CD4-positive, CD25-positive, alpha-beta regulatory T cell (primary cell): Measurements from ENCODE around the gene CCSER1. TPM values are rescaled to one million over a fixed set of nuclear protein-coding genes. Genes with fewer than 3 reads are reported as not detected.
"Not testable (repeated sequence)": the region's sequence is repeated elsewhere in the genome, so short reads cannot be mapped to it uniquely, and the experiment has no call there.

ENCODE experiments used
- ATAC-seq, 2 donors: fragments of 150-1000 bp; cut with Tn5 transposase; one replicate each; pipeline ENCODE4 v1.10.0; 2021; ENCODE audit warnings: low read depth in 2 of 2, moderate number of reproducible peaks in 2 of 2, moderate library complexity in 1 of 2
- DNase-seq, 3 donors: peaks; one replicate each; pipeline versions ENCODE4 v3.0.0 to v3.0.0-alpha.2; 2012 to 2022; ENCODE audit warnings: mixed read lengths in 1 of 3
- H3K27ac ChIP-seq: one replicate; pipeline ENCODE4 v1.7.0; 2013; ENCODE audit warnings: mild to moderate bottlenecking, low read length; ENCODE audit not compliant: insufficient read depth, poor library complexity, severe bottlenecking
- H3K27me3 ChIP-seq: one replicate; pipeline ENCODE4 v1.7.0; 2013; ENCODE audit warnings: low read length; ENCODE audit not compliant: control insufficient read depth, insufficient read depth
- H3K36me3 ChIP-seq: one replicate; pipeline ENCODE4 v1.7.0; 2013; ENCODE audit warnings: mild to moderate bottlenecking, low read length, moderate library complexity; ENCODE audit not compliant: control insufficient read depth, insufficient read depth
- H3K4me1 ChIP-seq: 2 replicates; pipeline ENCODE4 v1.7.0; 2013; ENCODE audit warnings: mild to moderate bottlenecking, low read length; ENCODE audit not compliant: insufficient read depth, control insufficient read depth, poor library complexity, severe bottlenecking
- H3K4me3 ChIP-seq: one replicate; pipeline ENCODE4 v1.7.0; 2013; ENCODE audit warnings: low read depth, mild to moderate bottlenecking, low read length, moderate library complexity
- H3K9me3 ChIP-seq, 2 experiments: 1 replicate in 1 of 2; 2 replicates in 1 of 2; pipeline ENCODE4 v1.7.0; 2013; ENCODE audit warnings: low read length in 2 of 2, mild to moderate bottlenecking in 1 of 2, moderate library complexity in 1 of 2; ENCODE audit not compliant: control insufficient read depth in 2 of 2
- H3K27ac Mint-ChIP-seq, 3 donors: one replicate each; pipeline ENCODE4 v1.8.0; 2020 to 2022; ENCODE audit warnings: mild to moderate bottlenecking in 3 of 3, mixed read lengths in 3 of 3, moderate library complexity in 2 of 3
- H3K27me3 Mint-ChIP-seq: one replicate; pipeline ENCODE4 v1.8.0; 2022; ENCODE audit warnings: mild to moderate bottlenecking, mixed read lengths
- H3K36me3 Mint-ChIP-seq: one replicate; pipeline ENCODE4 v1.8.0; 2020; ENCODE audit warnings: mixed read lengths
- H3K4me1 Mint-ChIP-seq, 4 donors: one replicate each; pipeline ENCODE4 v1.8.0; 2020 to 2022; ENCODE audit warnings: mixed read lengths in 4 of 4, mild to moderate bottlenecking in 1 of 4
- H3K4me3 Mint-ChIP-seq, 4 donors: one replicate each; pipeline ENCODE4 v1.8.0; 2020 to 2022; ENCODE audit warnings: mild to moderate bottlenecking in 4 of 4, mixed read lengths in 4 of 4, moderate library complexity in 3 of 4
- H3K9me3 Mint-ChIP-seq, 7 donors: one replicate each; pipeline ENCODE4 v1.8.0; 2020 to 2022; ENCODE audit warnings: mixed read lengths in 7 of 7, mild to moderate bottlenecking in 3 of 7, moderate library complexity in 2 of 7
- polyA plus RNA-seq, 4 donors: library from polyadenylated mRNA; unstranded; fragments of 300-500 nt; fragmentation: Illumina TruSeq; gene quantifications; one replicate each; pipeline ENCODE4 v1.2.3, GENCODE V29; 2021
- total RNA-seq: library from RNA; stranded (reverse); gene quantifications from one replicate; pipeline ENCODE4 v1.2.3, GENCODE V29; 2022

CCSER1 gene
- total and polyA plus RNA-seq, 5 donors from 2014 or later = 0.20 to 0.60 TPM; not detected in 3

DNA sequence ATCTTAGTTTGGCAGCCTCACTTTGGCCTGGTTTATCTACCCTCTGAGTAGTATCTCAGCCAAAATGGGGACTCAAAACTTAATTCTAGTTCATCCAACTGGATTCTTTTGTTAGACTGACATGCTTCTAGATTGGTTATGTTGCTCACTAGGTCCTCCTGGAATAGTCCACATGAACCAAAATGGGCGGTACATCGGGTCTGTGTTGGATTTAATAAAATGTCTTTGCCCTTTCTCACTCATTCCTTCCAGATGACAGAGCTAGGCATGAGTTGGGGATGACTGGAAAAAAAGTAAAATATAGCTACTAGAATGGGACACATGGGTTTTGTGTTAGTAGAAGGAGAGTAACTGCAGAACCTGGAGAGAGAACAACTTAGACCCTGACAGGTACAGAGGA lies 247.9 kb downstream of the CCSER1 start:
- no peak overlapping the region for H3K4me3 ChIP-seq
- H3K36me3 Mint-ChIP-seq = no peaks in the 10 kb centered on the region
- no peaks in the 10 kb centered on the region for H3K4me1 ChIP-seq
- no peak overlapping the region for H3K27ac ChIP-seq
- H3K4me1 Mint-ChIP-seq = no peaks in the 10 kb centered on the region
- no peaks in the 10 kb centered on the region for H3K36me3 ChIP-seq
- H3K9me3 ChIP-seq = no peaks in the 10 kb centered on the region
- no peak for DNase-seq
- H3K27me3 ChIP-seq = no peaks in the 10 kb centered on the region
- H3K27ac Mint-ChIP-seq = no peak overlapping the region
- H3K4me3 Mint-ChIP-seq = no peak overlapping the region
- peaks cover 0 to 3% (median 0%) of the 10 kb centered on the region in 7 donors for H3K9me3 Mint-ChIP-seq
- H3K27me3 Mint-ChIP-seq = no peaks in the 10 kb centered on the region
- ATAC-seq = no peak

DNA sequence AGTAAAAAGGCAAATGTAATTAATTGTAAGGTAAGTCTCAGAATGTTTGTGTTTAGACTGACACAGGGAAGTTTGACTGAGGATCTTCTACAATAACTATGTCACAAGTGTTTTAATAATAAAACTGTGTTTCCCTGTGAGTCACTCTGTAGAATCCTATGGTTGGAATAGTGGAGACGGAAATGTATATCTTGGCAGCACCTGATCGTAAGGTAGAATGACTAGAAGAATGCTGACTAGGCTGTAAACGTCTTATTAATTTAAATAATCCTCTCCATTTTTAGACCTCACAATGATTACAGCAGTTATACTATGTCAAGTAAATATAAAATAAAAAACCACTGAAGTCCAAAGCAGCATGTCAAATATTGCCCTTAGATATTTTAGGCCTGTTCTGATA lies 266.0 kb downstream of the CCSER1 start:
- Histone ChIP-seq H3K4me3 (no peak overlapping the region), H3K4me1 (no peaks in the 10 kb centered on the region), H3K36me3 (no peaks in the 10 kb centered on the region), H3K27ac (no peak overlapping the region), H3K9me3 (no peaks in the 10 kb centered on the region), H3K27me3 (no peaks in the 10 kb centered on the region)
- ATAC-seq = no peak
- Mint-ChIP-seq H3K9me3 (peaks cover 0 to 4% (median 0%) of the 10 kb centered on the region in 7 donors), H3K4me1 (no peaks in the 10 kb centered on the region), H3K27me3 (no peaks in the 10 kb centered on the region), H3K27ac (no peak overlapping the region), H3K36me3 (no peaks in the 10 kb centered on the region), H3K4me3 (no peak overlapping the region)
- DNase-seq = no peak

DNA sequence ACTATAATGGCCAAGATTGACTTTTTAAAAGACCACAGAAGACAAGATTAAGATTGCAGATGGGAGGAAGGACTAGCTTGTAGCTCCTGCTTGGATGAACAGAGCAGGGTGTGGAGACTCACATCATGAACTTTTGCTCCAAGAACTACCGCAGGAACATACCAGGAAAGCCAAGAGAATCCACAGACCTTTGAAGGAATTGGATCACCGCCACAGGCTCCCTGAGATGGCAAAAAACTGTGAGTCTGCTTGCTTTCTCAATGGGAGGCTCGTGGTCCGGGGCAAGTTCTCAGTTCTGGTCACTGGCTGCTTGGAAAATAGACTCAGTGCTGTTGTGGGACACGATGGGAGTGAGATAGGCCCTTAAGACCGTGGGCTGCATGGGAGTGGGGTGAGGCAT lies 276.6 kb downstream of the CCSER1 start:
- Histone ChIP-seq H3K4me1 (no peaks in the 10 kb centered on the region), H3K27me3 (no peaks in the 10 kb centered on the region), H3K36me3 (no peaks in the 10 kb centered on the region), H3K4me3 (no peak overlapping the region), H3K9me3 (no peaks in the 10 kb centered on the region), H3K27ac (no peak overlapping the region)
- H3K4me1 Mint-ChIP-seq = no peaks in the 10 kb centered on the region
- no peaks in the 10 kb centered on the region for H3K27me3 Mint-ChIP-seq
- no peak overlapping the region for H3K27ac Mint-ChIP-seq
- ATAC-seq = no peak
- DNase-seq = no peak
- no peaks in the 10 kb centered on the region for H3K36me3 Mint-ChIP-seq
- peaks cover 1 to 21% (median 6%) of the 10 kb centered on the region in 7 donors for H3K9me3 Mint-ChIP-seq
- no peak overlapping the region for H3K4me3 Mint-ChIP-seq

DNA sequence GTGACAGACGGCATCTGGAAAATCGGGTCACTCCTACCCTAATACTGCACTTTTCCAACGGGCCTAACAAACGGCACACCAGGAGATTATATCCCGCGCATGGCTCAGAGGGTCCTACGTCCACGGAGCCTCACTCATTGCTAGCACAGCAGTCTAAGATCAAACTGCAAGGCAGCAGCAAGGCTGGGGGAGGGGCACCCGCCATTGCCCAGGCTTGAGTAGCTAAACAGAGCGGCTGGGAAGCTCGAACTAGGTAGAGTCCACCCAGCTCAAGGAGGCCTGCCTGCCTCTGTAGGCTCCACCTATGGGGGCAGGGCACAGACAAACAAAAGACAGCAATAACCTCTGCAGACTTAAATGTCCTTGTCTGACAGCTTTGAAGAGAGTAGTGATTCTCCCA lies 280.7 kb downstream of the CCSER1 start:
- H3K27me3 ChIP-seq, H3K4me3 Mint-ChIP-seq, H3K27me3 Mint-ChIP-seq, H3K36me3 ChIP-seq, H3K4me3 ChIP-seq, ATAC-seq, H3K9me3 ChIP-seq, H3K4me1 Mint-ChIP-seq, H3K27ac Mint-ChIP-seq, H3K27ac ChIP-seq, DNase-seq, H3K4me1 ChIP-seq, H3K36me3 Mint-ChIP-seq: not testable (repeated sequence)
- H3K9me3 Mint-ChIP-seq = peaks cover 2 to 24% (median 6%) of the 10 kb centered on the region in 7 donors

DNA sequence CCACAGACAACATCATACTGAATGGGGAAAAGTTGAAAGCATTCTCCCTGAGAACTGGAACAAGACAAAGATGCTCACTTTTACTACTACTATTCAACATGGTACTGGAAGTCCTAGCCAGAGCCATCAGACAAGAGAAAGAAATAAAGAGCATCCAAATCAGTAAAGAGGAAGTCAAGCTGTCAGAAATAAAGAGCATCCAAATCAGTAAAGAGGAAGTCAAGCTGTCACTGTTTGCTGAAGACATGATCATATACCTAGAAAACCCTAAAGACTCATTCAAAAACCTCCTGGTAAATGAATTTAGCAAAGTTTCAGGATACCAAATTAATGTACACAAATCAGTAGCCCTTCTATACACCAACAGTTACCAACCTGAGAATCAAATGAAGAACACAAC lies 285.6 kb downstream of the CCSER1 start:
- not testable (repeated sequence) for H3K9me3 ChIP-seq, H3K4me1 ChIP-seq, H3K4me3 Mint-ChIP-seq, H3K27me3 Mint-ChIP-seq, H3K4me1 Mint-ChIP-seq, H3K27ac Mint-ChIP-seq, ATAC-seq, H3K36me3 Mint-ChIP-seq, H3K36me3 ChIP-seq, H3K27me3 ChIP-seq, H3K4me3 ChIP-seq, H3K27ac ChIP-seq, DNase-seq
- H3K9me3 Mint-ChIP-seq = peaks cover 0 to 13% (median 2%) of the 10 kb centered on the region in 7 donors

DNA sequence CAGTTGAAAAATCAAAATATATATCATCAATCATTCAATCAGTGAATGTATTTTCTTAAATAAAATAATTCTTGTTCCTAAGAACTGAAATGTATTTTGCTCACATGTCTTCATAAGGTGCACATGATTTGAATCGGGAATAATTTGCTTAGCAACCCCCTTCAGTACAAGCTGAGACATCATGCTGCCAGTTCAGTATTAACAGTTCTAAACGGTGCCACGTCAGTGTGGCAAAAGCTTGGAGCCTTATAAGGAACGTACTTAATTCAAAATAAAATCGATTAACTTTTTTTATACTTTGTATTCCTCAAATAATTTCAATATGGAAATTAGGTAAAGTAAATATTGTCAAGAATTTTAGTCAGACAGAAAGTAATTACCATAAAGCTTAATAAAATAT lies 287.9 kb downstream of the CCSER1 start:
- Mint-ChIP-seq H3K27ac (no peak overlapping the region), H3K36me3 (no peaks in the 10 kb centered on the region), H3K4me1 (no peaks in the 10 kb centered on the region), H3K27me3 (no peaks in the 10 kb centered on the region), H3K4me3 (no peak overlapping the region), H3K9me3 (peaks cover 0 to 6% (median 2%) of the 10 kb centered on the region in 7 donors)
- ATAC-seq (no peak), DNase-seq (no peak)
- no peak overlapping the region for H3K4me3 ChIP-seq
- H3K36me3 ChIP-seq = no peaks in the 10 kb centered on the region
- no peaks in the 10 kb centered on the region for H3K27me3 ChIP-seq
- no peak overlapping the region for H3K27ac ChIP-seq
- H3K4me1 ChIP-seq = no peaks in the 10 kb centered on the region
- no peaks in the 10 kb centered on the region for H3K9me3 ChIP-seq

DNA sequence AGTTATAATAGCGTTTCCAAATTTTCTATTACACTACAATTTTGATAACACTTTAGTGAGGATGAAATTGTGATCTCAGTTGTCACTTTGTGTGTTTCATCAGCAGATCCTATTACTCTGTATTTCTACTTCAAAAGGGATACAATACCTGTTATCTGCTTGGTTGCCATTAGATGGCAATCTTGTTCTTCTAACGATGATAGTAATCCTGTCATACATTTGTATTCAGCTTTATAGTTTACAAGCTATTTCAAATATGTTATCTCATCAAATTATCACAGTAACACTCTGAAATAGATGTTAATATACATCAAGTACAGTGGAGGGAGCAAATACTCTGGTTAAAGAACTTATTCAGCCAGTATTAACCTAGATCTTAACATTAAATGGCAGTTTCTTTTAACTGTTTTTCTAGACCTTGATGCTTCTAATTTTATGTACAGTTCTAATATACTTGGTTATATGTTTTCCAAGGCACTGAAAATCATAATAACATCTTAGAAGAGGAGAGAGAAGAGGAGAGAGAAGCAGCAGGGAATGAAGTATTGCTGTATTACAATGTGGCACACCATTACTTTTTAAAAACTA lies 292.0 kb downstream of the CCSER1 start:
- ATAC-seq (no peak), DNase-seq (peak in 1 of 3 donors; percentile 10)
- Histone ChIP-seq H3K4me1 (no peaks in the 10 kb centered on the region), H3K27ac (no peak overlapping the region), H3K36me3 (no peaks in the 10 kb centered on the region), H3K9me3 (no peaks in the 10 kb centered on the region), H3K27me3 (no peaks in the 10 kb centered on the region), H3K4me3 (no peak overlapping the region)
- Mint-ChIP-seq H3K27me3 (no peaks in the 10 kb centered on the region), H3K4me3 (no peak overlapping the region), H3K27ac (no peak overlapping the region), H3K9me3 (peaks cover 0 to 2% (median 0%) of the 10 kb centered on the region in 7 donors), H3K4me1 (no peaks in the 10 kb centered on the region), H3K36me3 (no peaks in the 10 kb centered on the region)

DNA sequence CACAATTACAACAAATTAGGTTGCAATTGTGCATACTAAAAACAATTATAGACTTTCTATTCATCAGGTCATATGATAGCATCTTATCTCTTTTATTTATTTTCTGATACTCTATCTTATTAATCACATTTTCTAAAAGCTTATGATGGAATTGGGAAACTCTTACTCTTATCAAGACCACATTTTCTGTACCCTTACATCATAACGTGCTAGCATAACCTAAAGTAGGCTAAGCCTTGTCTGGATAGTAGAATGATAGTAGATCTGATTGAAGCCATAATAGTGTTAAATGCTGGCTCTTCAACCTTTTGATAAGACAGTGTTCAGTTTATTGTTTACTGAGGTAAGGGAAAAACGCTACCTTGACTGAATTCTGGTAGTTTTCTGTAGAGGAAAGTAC lies 294.0 kb downstream of the CCSER1 start:
- ATAC-seq (no peak), DNase-seq (no peak)
- no peaks in the 10 kb centered on the region for H3K36me3 Mint-ChIP-seq
- no peaks in the 10 kb centered on the region for H3K36me3 ChIP-seq
- H3K27ac Mint-ChIP-seq = no peak overlapping the region
- no peaks in the 10 kb centered on the region for H3K4me1 Mint-ChIP-seq
- no peaks in the 10 kb centered on the region for H3K4me1 ChIP-seq
- peaks cover 0 to 2% (median 0%) of the 10 kb centered on the region in 7 donors for H3K9me3 Mint-ChIP-seq
- no peaks in the 10 kb centered on the region for H3K27me3 Mint-ChIP-seq
- no peak overlapping the region for H3K4me3 Mint-ChIP-seq
- no peaks in the 10 kb centered on the region for H3K27me3 ChIP-seq
- H3K9me3 ChIP-seq = no peaks in the 10 kb centered on the region
- H3K27ac ChIP-seq = no peak overlapping the region
- H3K4me3 ChIP-seq = no peak overlapping the region
